ELR (cell line): ENCODE data around the gene ARID3C.

Experiments used
- DNase-seq: peaks from one replicate; pipeline ENCODE4 v3.0.0-alpha.2; 2015; ENCODE audit warnings: low read depth

The ARID3C gene, protein sequence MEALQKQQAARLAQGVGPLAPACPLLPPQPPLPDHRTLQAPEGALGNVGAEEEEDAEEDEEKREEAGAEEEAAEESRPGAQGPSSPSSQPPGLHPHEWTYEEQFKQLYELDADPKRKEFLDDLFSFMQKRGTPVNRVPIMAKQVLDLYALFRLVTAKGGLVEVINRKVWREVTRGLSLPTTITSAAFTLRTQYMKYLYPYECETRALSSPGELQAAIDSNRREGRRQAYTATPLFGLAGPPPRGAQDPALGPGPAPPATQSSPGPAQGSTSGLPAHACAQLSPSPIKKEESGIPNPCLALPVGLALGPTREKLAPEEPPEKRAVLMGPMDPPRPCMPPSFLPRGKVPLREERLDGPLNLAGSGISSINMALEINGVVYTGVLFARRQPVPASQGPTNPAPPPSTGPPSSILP

GRCh38 chr9:34628656-34629490 is at the start of gene ARID3C:
ARID3C (minus strand) TSS chr9:34629066; CDS start chr9:34628014, 1,052 bp downstream.
- no peak for DNase-seq

GRCh38 chr9:34675869-34676268 is 47.0 kb upstream of the ARID3C start:
- DNase-seq = no peak

- peak; percentile 85 for DNase-seq
Measured at GRCh38 chr9:34675048-34675714, 46.3 kb upstream of the ARID3C start.

- no peak for DNase-seq
Measured at GRCh38 chr9:34674440-34674839, 45.6 kb upstream of the ARID3C start.

DNA sequence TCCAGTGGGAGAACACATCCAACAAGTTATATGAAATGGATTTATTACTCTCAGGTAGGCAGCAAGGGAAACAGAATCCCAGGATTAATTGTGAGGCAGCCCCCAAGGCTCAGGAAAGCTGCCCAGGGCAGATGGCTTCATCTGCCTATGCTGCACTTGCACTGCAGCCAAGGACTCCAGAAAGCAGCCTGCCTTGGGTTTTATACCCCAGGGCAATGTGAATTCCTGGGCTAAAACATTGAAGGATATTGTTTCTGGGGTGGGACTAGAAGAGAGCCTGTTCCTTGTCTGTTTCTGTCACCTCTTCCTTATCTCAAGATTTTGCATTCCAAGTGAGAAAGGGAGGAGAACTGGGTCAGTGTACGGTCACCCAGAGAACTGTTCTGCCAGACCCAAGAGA is 42.4 kb upstream of the ARID3C start:
- DNase-seq = no peak

- DNase-seq = no peak
Measured at GRCh38 chr9:34669809-34670562, 41.1 kb upstream of the ARID3C start.

- peak; percentile 97 for DNase-seq
Measured at GRCh38 chr9:34665381-34666250, 36.8 kb upstream of the ARID3C start.

- no peak for DNase-seq
Measured at GRCh38 chr9:34665067-34665380, 36.2 kb upstream of the ARID3C start.

DNA sequence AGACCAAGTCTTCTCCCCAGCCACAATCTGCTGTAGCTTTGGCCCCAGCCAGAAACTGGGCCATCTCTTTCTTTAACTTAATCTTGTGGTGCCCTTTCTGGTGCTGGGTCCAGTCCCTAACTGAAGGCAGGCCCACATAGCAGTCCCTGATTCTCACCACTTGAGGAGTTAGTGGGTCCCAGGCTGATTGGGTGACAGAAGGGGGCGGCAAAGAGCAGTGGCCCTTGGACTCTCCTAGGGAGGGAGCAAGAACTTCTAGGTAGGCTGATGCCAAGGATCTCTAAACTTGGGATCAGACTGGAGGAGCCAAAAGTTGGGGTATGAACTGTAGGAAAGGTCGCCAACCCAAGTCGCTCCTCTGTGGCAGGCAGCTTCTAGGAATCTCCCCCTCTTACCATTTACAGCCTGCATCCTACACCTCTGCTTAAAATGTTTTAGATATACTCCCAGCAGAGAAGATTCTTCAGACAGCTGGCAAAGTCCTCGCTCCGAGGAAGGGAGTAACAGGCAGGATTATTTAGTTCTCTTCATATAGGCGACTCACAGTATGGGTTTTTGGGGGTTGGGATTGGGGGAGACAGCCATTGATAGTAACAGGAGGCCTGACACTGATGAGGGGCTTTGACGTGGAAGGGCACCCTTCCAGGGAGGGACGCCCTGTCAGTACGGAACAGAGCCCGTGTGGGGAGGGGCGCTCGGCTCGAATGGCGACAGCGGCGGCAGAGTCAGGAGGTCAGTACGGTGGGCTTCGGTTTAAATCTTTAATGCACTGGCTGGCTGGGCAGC is 35.6 kb upstream of the ARID3C start:
- peak; percentile 85 for DNase-seq

DNA sequence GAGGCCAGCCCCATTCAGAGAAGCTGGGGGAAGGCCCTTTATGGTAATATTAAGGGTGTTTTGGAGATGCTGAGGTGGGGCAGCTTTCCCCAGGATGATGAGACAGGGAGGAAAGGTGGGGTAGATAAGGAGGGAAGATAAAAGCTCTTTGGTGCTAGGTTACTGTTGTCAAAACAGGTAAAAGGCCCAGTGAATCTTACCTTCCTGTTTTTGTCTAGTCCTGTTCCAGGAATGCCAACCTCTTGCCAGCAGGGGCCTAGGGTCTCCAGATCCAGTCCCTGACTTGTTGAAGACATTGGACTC is 34.4 kb upstream of the ARID3C start:
- no peak for DNase-seq

DNA sequence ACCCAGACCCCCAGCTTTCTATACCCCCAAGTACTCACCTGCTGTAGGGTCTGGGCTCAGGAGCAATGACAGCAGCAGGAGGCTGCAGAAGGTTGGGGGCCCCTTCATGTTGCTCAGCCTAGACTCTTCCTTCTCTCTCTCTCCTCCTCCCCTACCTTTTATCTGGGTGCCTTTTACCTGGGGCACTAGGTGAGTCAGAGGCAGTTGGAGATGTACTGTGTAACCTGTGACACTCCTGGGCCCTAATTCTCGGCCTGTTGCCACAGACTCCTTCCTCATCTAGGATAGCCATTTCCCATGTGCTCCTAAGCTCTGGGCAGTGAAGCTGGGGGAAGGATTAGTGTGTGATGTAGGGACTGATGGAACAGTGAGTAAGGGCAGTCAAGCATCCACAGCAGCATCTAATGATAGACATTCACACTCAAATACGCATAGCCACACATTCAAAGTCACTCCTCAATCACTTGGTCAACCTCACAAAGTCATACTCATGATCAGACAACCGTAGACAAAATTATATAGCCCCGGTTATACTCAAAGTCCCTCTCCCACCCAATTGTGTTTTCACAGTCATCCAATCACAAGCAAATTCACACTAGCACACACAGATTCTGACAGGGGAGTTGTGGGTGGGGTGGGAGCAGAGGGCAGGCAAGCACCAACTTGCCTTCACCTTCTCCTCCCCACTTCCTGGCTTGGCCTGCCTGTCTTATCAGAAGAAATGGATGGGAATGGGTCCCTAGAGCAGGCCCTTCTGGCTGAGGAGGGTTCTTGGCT is 33.8 kb upstream of the ARID3C start, which contains the start of gene CCL27:
Gene CCL27, minus strand, starts transcription at position 132 of the 777 bp plus-strand sequence. Its CDS starts 24 bp downstream, at position 108.
- no peak for DNase-seq

GRCh38 chr9:34659592-34660253 is 30.9 kb upstream of the ARID3C start:
- peak; percentile 29 for DNase-seq

- no peak for DNase-seq
Measured at GRCh38 chr9:34658461-34658860, 29.6 kb upstream of the ARID3C start.

GRCh38 chr9:34656992-34657391 is 28.1 kb upstream of the ARID3C start:
- DNase-seq = no peak

- DNase-seq = no peak
Measured at GRCh38 chr9:34655394-34655793, 26.5 kb upstream of the ARID3C start.

GRCh38 chr9:34654323-34655051 is 25.6 kb upstream of the ARID3C start:
- DNase-seq = no peak

DNA sequence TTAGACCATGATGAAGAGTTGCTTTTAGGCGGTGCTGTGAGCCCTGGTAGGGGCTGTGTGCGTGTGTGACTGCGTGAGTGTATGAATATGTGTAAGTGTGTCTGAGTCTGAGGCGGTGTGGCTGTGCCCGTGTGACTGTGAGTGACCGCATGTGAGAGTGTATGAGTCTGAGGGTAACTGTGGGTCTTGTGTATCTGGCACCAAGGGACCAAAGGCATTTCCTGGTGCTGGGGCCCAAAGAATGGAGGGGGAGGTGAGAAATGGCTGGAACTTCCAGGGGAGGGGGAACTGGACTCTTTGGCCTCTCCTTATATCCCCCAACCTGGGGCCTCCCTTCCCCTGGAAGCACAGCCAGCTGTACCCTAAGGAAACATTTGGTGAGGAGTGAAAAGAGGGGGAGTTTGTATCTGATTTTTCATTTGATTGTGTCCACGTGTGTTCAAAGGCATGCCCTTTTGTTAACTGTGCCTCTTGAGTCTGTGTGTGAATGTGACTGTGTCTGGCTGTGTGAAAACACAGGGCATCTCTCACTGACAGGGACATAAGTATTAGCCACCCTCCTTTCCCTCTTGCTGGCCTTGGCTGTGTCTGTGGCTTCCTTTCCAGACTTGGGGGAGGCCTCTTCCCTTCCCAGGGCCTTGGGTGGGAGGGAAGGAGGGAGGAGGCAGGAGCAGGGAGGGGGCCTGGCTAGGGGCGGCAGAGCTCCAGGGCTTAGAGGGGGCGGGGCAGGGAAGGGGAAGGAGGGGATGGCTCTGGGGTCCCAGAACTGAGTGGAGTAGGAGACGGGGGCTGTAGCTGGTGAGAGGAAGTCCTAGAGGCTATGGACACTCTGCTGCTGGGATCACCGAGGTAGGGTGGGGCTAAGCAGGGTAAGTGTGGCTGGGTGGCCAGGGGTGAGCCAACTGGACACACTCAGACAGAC is 24.5 kb upstream of the ARID3C start:
- DNase-seq = peak; percentile 40
